ENCODE results near the gene NOS1. TPM values are rescaled to one million over a fixed set of nuclear protein-coding genes. Genes with fewer than 3 reads are reported as not detected.

NOS1 gene
- total RNA-seq, 1 experiment from 2014 or later: not detected

GRCh38 chr12:117363953-117364486 is 2.6 kb upstream of the NOS1 start:
- peak; percentile 20 for DNase-seq (ENCODE audit: low read depth)

- DNase-seq (ENCODE audit: low read depth): no peak
Observed at GRCh38 chr12:117363056-117363662, 1.7 kb upstream of the NOS1 start.

GRCh38 chr12:117362391-117362790 is 965 bp upstream of the NOS1 start:
- no peak for DNase-seq (ENCODE audit: low read depth)

GRCh38 chr12:117361905-117362304 is 479 bp upstream of the NOS1 start:
- no peak for DNase-seq (ENCODE audit: low read depth)

GRCh38 chr12:117360551-117361346 is 677 bp downstream of the NOS1 start:
- no peak for DNase-seq (ENCODE audit: low read depth)

- DNase-seq (ENCODE audit: low read depth): no peak
Observed at GRCh38 chr12:117360222-117360550, 1.2 kb downstream of the NOS1 start.

- DNase-seq (ENCODE audit: low read depth): no peak
Observed at GRCh38 chr12:117359029-117359845, 2.2 kb downstream of the NOS1 start.

GRCh38 chr12:117356048-117356447 is 5.4 kb downstream of the NOS1 start:
- DNase-seq (ENCODE audit: low read depth): peak; percentile 6

- DNase-seq (ENCODE audit: low read depth): no peak
Observed at GRCh38 chr12:117352883-117353282, 8.5 kb downstream of the NOS1 start.

- no peak for DNase-seq (ENCODE audit: low read depth)
Observed at GRCh38 chr12:117352206-117352605, 9.2 kb downstream of the NOS1 start.

- no peak for DNase-seq (ENCODE audit: low read depth)
Observed at GRCh38 chr12:117350140-117350539, 11.3 kb downstream of the NOS1 start.

GRCh38 chr12:117347588-117347987 is 13.8 kb downstream of the NOS1 start:
- DNase-seq (ENCODE audit: low read depth): peak; percentile 4

GRCh38 chr12:117344716-117345115 is 16.7 kb downstream of the NOS1 start:
- DNase-seq (ENCODE audit: low read depth): peak; percentile 49

GRCh38 chr12:117343849-117344248 is 17.6 kb downstream of the NOS1 start:
- no peak for DNase-seq (ENCODE audit: low read depth)

GRCh38 chr12:117343296-117343695 is 18.1 kb downstream of the NOS1 start:
- DNase-seq (ENCODE audit: low read depth): no peak

- peak; percentile 89 for DNase-seq (ENCODE audit: low read depth)
Observed at GRCh38 chr12:117342682-117343081, 18.7 kb downstream of the NOS1 start.

- no peak for DNase-seq (ENCODE audit: low read depth)
Observed at GRCh38 chr12:117342247-117342646, 19.2 kb downstream of the NOS1 start.

GRCh38 chr12:117339104-117339503 is 22.3 kb downstream of the NOS1 start:
- no peak for DNase-seq (ENCODE audit: low read depth)

GRCh38 chr12:117334855-117335587 is 26.4 kb downstream of the NOS1 start:
- peak; percentile 68 for DNase-seq (ENCODE audit: low read depth)

GRCh38 chr12:117334051-117334450 is 27.4 kb downstream of the NOS1 start:
- no peak for DNase-seq (ENCODE audit: low read depth)

GRCh38 chr12:117333331-117333881 is 28.0 kb downstream of the NOS1 start:
- DNase-seq (ENCODE audit: low read depth): no peak
